SK-N-SH (cell line): Measurements from ENCODE around the gene DOK1.

ENCODE experiments used
- EP300 ChIP-seq, 2 experiments: IDR thresholded peaks; 2 replicates each; pipeline versions ENCODE4 v1.4.0 to v1.6.1; 2012; ENCODE audit warnings: borderline replicate concordance in 1 of 2, low read depth in 1 of 2, low read length in 1 of 2
- TF ChIP-seq, protein P1 (sequence below): fragments of 200-600 bp; sonication (generic); IDR thresholded peaks from 2 replicates; pipeline ENCODE4 v1.6.1; 2017; ENCODE audit warnings: antibody characterized with exemption, mild to moderate bottlenecking, moderate library complexity
- TF ChIP-seq, protein P2 (sequence below): IDR thresholded peaks from 2 replicates; pipeline ENCODE4 v1.6.1; 2012; ENCODE audit warnings: mild to moderate bottlenecking, low read depth, low read length, moderate library complexity

DNA sequence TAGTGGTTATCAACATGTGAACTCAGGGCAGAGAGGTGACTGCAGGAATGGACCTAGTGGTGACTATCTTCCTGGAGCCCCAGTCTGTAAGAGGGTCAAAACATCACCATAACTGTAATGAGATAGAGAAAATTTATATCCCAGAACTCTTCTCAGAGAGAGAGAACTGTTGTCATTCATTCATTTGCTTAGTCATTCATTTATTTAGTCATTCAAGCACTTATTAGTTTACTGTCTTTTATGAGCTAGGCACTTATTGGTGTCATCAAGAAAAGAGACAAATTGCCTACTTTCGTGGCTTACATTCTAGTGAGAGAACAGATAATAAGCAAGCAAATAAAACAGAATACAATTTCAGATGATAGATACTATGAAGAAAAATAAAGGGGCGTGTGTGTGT is 34.1 kb downstream of the DOK1 start:
- TF ChIP-seq, protein P1, sequence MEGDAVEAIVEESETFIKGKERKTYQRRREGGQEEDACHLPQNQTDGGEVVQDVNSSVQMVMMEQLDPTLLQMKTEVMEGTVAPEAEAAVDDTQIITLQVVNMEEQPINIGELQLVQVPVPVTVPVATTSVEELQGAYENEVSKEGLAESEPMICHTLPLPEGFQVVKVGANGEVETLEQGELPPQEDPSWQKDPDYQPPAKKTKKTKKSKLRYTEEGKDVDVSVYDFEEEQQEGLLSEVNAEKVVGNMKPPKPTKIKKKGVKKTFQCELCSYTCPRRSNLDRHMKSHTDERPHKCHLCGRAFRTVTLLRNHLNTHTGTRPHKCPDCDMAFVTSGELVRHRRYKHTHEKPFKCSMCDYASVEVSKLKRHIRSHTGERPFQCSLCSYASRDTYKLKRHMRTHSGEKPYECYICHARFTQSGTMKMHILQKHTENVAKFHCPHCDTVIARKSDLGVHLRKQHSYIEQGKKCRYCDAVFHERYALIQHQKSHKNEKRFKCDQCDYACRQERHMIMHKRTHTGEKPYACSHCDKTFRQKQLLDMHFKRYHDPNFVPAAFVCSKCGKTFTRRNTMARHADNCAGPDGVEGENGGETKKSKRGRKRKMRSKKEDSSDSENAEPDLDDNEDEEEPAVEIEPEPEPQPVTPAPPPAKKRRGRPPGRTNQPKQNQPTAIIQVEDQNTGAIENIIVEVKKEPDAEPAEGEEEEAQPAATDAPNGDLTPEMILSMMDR: no peak
- no peak for TF ChIP-seq EP300 (IDR thresholded peaks at IDR 0.05; ENCODE audit: borderline replicate concordance in 1 of 2, low read depth in 1 of 2, low read length in 1 of 2)
- TF ChIP-seq, protein P2, sequence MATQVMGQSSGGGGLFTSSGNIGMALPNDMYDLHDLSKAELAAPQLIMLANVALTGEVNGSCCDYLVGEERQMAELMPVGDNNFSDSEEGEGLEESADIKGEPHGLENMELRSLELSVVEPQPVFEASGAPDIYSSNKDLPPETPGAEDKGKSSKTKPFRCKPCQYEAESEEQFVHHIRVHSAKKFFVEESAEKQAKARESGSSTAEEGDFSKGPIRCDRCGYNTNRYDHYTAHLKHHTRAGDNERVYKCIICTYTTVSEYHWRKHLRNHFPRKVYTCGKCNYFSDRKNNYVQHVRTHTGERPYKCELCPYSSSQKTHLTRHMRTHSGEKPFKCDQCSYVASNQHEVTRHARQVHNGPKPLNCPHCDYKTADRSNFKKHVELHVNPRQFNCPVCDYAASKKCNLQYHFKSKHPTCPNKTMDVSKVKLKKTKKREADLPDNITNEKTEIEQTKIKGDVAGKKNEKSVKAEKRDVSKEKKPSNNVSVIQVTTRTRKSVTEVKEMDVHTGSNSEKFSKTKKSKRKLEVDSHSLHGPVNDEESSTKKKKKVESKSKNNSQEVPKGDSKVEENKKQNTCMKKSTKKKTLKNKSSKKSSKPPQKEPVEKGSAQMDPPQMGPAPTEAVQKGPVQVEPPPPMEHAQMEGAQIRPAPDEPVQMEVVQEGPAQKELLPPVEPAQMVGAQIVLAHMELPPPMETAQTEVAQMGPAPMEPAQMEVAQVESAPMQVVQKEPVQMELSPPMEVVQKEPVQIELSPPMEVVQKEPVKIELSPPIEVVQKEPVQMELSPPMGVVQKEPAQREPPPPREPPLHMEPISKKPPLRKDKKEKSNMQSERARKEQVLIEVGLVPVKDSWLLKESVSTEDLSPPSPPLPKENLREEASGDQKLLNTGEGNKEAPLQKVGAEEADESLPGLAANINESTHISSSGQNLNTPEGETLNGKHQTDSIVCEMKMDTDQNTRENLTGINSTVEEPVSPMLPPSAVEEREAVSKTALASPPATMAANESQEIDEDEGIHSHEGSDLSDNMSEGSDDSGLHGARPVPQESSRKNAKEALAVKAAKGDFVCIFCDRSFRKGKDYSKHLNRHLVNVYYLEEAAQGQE: no peak
